GM23338 (cell line): Measurements from ENCODE around the gene RELN. TPM values are rescaled to one million over a fixed set of nuclear protein-coding genes. Genes with fewer than 3 reads are reported as not detected.

Experiments used
- ATAC-seq: fragments of 200-7000 bp; cut with Tn5 transposase; 3 replicates; pipeline ENCODE4 v1.9.1; 2020
- DNase-seq: peaks from one replicate; pipeline ENCODE4 v3.0.0-alpha.2; 2015; ENCODE audit warnings: low spot score
- H2AFZ ChIP-seq: fragments of 200-600 bp; sonication (generic); 2 replicates; pipeline ENCODE4 v1.8.0; 2016; ENCODE audit warnings: antibody characterized with exemption, mild to moderate bottlenecking, moderate library complexity
- H3F3A ChIP-seq: fragments of 200-600 bp; sonication (generic); replicated peaks from 2 replicates; pipeline ENCODE4 v1.8.0; 2017; ENCODE audit warnings: antibody characterized with exemption, mixed run types, low read depth
- H3K27ac ChIP-seq: fragments of 200-600 bp; sonication (generic); 2 replicates; pipeline ENCODE4 v1.6.1; 2016; ENCODE audit warnings: low read depth
- H3K27me3 ChIP-seq: fragments of 200-600 bp; sonication (generic); 2 replicates; pipeline ENCODE4 v1.8.0; 2016; ENCODE audit warnings: mild to moderate bottlenecking, mixed run types, moderate library complexity; ENCODE audit not compliant: insufficient read depth
- H3K36me3 ChIP-seq: fragments of 200-600 bp; sonication (generic); 2 replicates; pipeline ENCODE4 v1.8.0; 2016; ENCODE audit warnings: mild to moderate bottlenecking; ENCODE audit not compliant: insufficient read depth
- H3K4me1 ChIP-seq: fragments of 200-600 bp; sonication (generic); 2 replicates; pipeline ENCODE4 v1.8.0; 2016; ENCODE audit warnings: mild to moderate bottlenecking, moderate library complexity; ENCODE audit not compliant: insufficient read depth
- H3K4me2 ChIP-seq: fragments of 200-600 bp; sonication (generic); 2 replicates; pipeline ENCODE4 v1.7.1; 2017; ENCODE audit warnings: mixed run types
- H3K4me3 ChIP-seq: fragments of 200-600 bp; sonication (generic); 2 replicates; pipeline ENCODE4 v1.6.1; 2016; ENCODE audit warnings: mixed run types
- H3K79me2 ChIP-seq: fragments of 200-600 bp; sonication (generic); replicated peaks from 2 replicates; pipeline ENCODE4 v1.8.0; 2017; ENCODE audit warnings: mild to moderate bottlenecking; ENCODE audit not compliant: insufficient read depth
- H3K9me2 ChIP-seq: fragments of 200-600 bp; sonication (generic); 2 replicates; pipeline ENCODE4 v1.8.0; 2017; ENCODE audit not compliant: insufficient read depth
- H4K20me1 ChIP-seq: fragments of 200-600 bp; sonication (generic); replicated peaks from 2 replicates; pipeline ENCODE4 v1.8.0; 2017; ENCODE audit warnings: mild to moderate bottlenecking; ENCODE audit not compliant: insufficient read depth
- H3K27ac Mint-ChIP-seq: 2 replicates; pipeline ENCODE4 v1.8.0; 2020; ENCODE audit warnings: inconsistent platforms, mild to moderate bottlenecking, moderate library complexity, mixed read lengths
- H3K27me3 Mint-ChIP-seq: 3 replicates; pipeline ENCODE4 v1.8.0; 2022; ENCODE audit warnings: low read depth, mild to moderate bottlenecking, moderate library complexity, mixed read lengths, inconsistent platforms; ENCODE audit not compliant: insufficient read depth, poor library complexity
- H3K36me3 Mint-ChIP-seq: 3 replicates; pipeline ENCODE4 v1.8.0; 2021; ENCODE audit warnings: low read depth, mild to moderate bottlenecking, inconsistent platforms, moderate library complexity, mixed read lengths
- H3K4me1 Mint-ChIP-seq: 3 replicates; pipeline ENCODE4 v1.8.0; 2020; ENCODE audit warnings: mild to moderate bottlenecking, inconsistent platforms, mixed read lengths
- H3K4me3 Mint-ChIP-seq: 3 replicates; pipeline ENCODE4 v1.8.0; 2021; ENCODE audit warnings: moderate library complexity, mild to moderate bottlenecking, inconsistent platforms, mixed read lengths
- H3K9me3 Mint-ChIP-seq: 3 replicates; pipeline ENCODE4 v1.8.0; 2020; ENCODE audit warnings: moderate library complexity, mild to moderate bottlenecking, inconsistent platforms, mixed read lengths
- CREB1 ChIP-seq: fragments of 250-450 bp; sonication (Bioruptor Pico); IDR thresholded peaks from 2 replicates; pipeline ENCODE4 v1.5.0; 2020; ENCODE audit warnings: low read depth, mild to moderate bottlenecking, moderate library complexity
- CTCF ChIP-seq, 2 experiments: fragments of 200-600 bp in 1 of 2; sonication (generic) in 1 of 2; conservative IDR thresholded peaks; 2 replicates each; pipeline versions ENCODE4 v1.5.1 to v1.6.1; 2016 to 2017; ENCODE audit warnings: antibody characterized with exemption in 2 of 2, low read depth in 2 of 2, mild to moderate bottlenecking in 2 of 2, moderate library complexity in 1 of 2
- EZH2 ChIP-seq: fragments of 200-600 bp; sonication (generic); IDR thresholded peaks from one replicate; pipeline ENCODE4 v1.8.0; 2017; ENCODE audit warnings: antibody characterized with exemption, mild to moderate bottlenecking, low read depth; ENCODE audit not compliant: unreplicated experiment
- EZH2phosphoT487 ChIP-seq: fragments of 200-600 bp; sonication (generic); IDR thresholded peaks from one replicate; pipeline ENCODE4 v1.8.1; 2018; ENCODE audit warnings: antibody characterized with exemption; ENCODE audit not compliant: unreplicated experiment
- JUNB ChIP-seq: IDR thresholded peaks from one replicate; pipeline ENCODE4 v1.6.1; 2016; ENCODE audit warnings: antibody characterized with exemption; ENCODE audit not compliant: unreplicated experiment
- ZNF462 ChIP-seq: fragments of 250-450 bp; sonication (Bioruptor Pico); IDR thresholded peaks from 2 replicates; pipeline ENCODE4 v1.5.0; 2020; ENCODE audit warnings: mild to moderate bottlenecking, moderate library complexity
- polyA plus RNA-seq: library from polyadenylated mRNA; unstranded; fragments of >200 nt; fragmentation: Nextera tagmentation; extraction: Ambion mirVana; gene quantifications from 2 replicates; pipeline ENCODE4 v1.2.1, GENCODE V29; 2016
- total RNA-seq: library from RNA; depleted of rRNA; stranded (reverse); fragments of >200 nt; shearing (Covaris generic); gene quantifications from 2 replicates; pipeline ENCODE4 v1.2.3, GENCODE V29; 2014
- TF ChIP-seq, protein P1 (sequence below): IDR thresholded peaks from 2 replicates; pipeline ENCODE4 v1.6.1; 2016; ENCODE audit warnings: antibody characterized with exemption
- TF ChIP-seq, protein P2 (sequence below): IDR thresholded peaks from one replicate; pipeline ENCODE4 v1.6.1; 2018; ENCODE audit warnings: antibody characterized with exemption; ENCODE audit not compliant: unreplicated experiment

The RELN gene
- total and polyA plus RNA-seq, 2 experiments from 2014 or later = 0.10 to 0.76 TPM

- TF ChIP-seq ZNF462 (CRISPR knock-in tag) (no peak), CTCF (conservative IDR thresholded peaks at IDR 0.05; ENCODE audit: low read depth in 2 of 2) (no peak), JUNB (no peak)
- TF ChIP-seq, protein P1, sequence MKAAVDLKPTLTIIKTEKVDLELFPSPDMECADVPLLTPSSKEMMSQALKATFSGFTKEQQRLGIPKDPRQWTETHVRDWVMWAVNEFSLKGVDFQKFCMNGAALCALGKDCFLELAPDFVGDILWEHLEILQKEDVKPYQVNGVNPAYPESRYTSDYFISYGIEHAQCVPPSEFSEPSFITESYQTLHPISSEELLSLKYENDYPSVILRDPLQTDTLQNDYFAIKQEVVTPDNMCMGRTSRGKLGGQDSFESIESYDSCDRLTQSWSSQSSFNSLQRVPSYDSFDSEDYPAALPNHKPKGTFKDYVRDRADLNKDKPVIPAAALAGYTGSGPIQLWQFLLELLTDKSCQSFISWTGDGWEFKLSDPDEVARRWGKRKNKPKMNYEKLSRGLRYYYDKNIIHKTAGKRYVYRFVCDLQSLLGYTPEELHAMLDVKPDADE = no peak
These were observed 301.5 kb downstream of the RELN start (continued) for GRCh38 chr7:103687951-103688350.

GRCh38 chr7:103687272-103687671, 302.2 kb downstream of the RELN start:
- H3K79me2 ChIP-seq = no peaks in the 10 kb centered on the region
- no peak overlapping the region for H3K4me3 Mint-ChIP-seq
- no peaks in the 10 kb centered on the region for H3K36me3 ChIP-seq
- no peak overlapping the region for H2AFZ ChIP-seq
- no peaks in the 10 kb centered on the region for H3K9me3 Mint-ChIP-seq
- no peaks in the 10 kb centered on the region for H3K36me3 Mint-ChIP-seq
- no peaks in the 10 kb centered on the region for H3K4me1 ChIP-seq
- no peak overlapping the region for H3K4me2 ChIP-seq
- H3K27ac ChIP-seq = no peak overlapping the region
- H3K4me3 ChIP-seq = no peak overlapping the region
- H3K27me3 ChIP-seq = no peaks in the 10 kb centered on the region
- peaks cover 1% of the 10 kb centered on the region for H3K27me3 Mint-ChIP-seq
- no peaks in the 10 kb centered on the region for H3K9me2 ChIP-seq
- H3K27ac Mint-ChIP-seq = no peak overlapping the region
- DNase-seq (no peak), ATAC-seq (no peak)
- no peaks in the 10 kb centered on the region for H4K20me1 ChIP-seq
- no peaks in the 10 kb centered on the region for H3F3A ChIP-seq
- no peaks in the 10 kb centered on the region for H3K4me1 Mint-ChIP-seq
- TF ChIP-seq EZH2 (no peak), EZH2phosphoT487 (no peak), JUNB (no peak), CREB1 (CRISPR knock-in tag) (no peak), CTCF (conservative IDR thresholded peaks at IDR 0.05; ENCODE audit: low read depth in 2 of 2) (no peak)
- TF ChIP-seq, protein P2, sequence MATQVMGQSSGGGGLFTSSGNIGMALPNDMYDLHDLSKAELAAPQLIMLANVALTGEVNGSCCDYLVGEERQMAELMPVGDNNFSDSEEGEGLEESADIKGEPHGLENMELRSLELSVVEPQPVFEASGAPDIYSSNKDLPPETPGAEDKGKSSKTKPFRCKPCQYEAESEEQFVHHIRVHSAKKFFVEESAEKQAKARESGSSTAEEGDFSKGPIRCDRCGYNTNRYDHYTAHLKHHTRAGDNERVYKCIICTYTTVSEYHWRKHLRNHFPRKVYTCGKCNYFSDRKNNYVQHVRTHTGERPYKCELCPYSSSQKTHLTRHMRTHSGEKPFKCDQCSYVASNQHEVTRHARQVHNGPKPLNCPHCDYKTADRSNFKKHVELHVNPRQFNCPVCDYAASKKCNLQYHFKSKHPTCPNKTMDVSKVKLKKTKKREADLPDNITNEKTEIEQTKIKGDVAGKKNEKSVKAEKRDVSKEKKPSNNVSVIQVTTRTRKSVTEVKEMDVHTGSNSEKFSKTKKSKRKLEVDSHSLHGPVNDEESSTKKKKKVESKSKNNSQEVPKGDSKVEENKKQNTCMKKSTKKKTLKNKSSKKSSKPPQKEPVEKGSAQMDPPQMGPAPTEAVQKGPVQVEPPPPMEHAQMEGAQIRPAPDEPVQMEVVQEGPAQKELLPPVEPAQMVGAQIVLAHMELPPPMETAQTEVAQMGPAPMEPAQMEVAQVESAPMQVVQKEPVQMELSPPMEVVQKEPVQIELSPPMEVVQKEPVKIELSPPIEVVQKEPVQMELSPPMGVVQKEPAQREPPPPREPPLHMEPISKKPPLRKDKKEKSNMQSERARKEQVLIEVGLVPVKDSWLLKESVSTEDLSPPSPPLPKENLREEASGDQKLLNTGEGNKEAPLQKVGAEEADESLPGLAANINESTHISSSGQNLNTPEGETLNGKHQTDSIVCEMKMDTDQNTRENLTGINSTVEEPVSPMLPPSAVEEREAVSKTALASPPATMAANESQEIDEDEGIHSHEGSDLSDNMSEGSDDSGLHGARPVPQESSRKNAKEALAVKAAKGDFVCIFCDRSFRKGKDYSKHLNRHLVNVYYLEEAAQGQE = no peak
